HL-60/S4 (cell line): ENCODE results near the gene POLR2H.

Experiments
- in situ Hi-C: fragments of 300-500 bp; cut with MboI; formaldehyde crosslinking; loops from 2 replicates; pipeline ENCODE4 v1.14.3; 2022; ENCODE audit warnings: low sequenced_read_pairs

The POLR2H gene

DNA sequence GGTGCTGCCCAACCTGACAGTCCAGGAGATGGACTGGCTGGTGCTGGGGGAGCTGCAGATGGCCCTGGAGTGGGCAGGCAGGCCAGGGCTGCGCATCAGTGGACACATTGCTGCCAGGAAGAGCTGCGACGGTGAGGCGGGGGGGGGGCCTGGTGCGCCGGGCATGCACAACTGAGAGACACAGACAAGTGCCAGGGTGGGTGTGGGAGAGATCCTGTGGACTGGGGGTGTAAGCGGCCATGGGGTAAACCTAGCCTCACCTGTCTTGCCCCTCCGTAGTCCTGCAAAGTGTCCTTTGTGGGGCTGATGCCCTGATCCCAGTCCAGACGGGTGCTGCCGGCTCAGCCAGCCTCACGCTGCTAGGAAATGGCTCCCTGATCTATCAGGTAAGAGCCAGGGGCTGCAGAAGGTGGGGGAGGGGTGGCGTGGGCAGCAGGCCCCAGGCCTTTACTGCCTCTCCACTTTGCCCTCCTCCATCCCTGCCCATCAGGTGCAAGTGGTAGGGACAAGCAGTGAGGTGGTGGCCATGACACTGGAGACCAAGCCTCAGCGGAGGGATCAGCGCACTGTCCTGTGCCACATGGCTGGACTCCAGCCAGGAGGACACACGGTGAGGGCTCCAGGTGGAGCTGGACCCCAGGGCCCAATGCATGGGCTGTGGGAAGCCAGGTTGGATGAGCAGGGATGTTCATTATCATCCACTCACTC is 21.7 kb downstream of the POLR2H start:
- in situ Hi-C loops = no loop called here

DNA sequence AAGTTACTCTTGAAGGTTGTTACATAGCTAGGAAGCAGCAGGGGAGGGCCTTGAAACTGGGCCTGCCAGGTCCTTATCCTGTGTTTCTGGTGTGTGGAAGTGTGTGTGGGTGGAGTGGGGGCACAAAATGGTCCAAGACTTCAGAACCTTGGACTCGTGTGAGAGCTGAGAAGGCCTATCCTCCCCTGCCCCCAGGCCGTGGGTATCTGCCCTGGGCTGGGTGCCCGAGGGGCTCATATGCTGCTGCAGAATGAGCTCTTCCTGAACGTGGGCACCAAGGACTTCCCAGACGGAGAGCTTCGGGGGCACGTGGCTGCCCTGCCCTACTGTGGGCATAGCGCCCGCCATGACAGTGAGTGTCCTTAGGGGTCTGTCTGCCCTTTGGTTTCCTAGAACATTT is 22.8 kb downstream of the POLR2H start:
- in situ Hi-C loops = no loop called here

DNA sequence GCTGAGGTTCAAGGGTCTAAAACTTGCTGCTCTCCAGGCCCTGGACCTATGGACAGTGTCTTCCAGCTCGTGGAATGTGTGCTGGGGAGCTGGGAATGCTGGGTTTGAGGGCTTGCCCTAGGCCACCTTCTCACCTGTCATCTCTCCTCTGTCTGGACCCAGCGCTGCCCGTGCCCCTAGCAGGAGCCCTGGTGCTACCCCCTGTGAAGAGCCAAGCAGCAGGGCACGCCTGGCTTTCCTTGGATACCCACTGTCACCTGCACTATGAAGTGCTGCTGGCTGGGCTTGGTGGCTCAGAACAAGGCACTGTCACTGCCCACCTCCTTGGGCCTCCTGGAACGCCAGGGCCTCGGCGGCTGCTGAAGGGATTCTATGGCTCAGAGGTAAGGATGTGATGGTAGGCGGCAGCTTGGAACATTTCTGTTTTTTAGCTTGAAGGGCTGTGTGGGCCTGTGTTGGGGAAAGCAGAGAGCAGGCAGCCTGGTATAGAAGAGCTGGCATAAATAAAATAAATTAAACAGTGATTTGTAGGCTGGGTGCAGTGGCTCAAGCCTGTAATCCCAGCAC is 23.4 kb downstream of the POLR2H start:
- in situ Hi-C loops = no loop called here

DNA sequence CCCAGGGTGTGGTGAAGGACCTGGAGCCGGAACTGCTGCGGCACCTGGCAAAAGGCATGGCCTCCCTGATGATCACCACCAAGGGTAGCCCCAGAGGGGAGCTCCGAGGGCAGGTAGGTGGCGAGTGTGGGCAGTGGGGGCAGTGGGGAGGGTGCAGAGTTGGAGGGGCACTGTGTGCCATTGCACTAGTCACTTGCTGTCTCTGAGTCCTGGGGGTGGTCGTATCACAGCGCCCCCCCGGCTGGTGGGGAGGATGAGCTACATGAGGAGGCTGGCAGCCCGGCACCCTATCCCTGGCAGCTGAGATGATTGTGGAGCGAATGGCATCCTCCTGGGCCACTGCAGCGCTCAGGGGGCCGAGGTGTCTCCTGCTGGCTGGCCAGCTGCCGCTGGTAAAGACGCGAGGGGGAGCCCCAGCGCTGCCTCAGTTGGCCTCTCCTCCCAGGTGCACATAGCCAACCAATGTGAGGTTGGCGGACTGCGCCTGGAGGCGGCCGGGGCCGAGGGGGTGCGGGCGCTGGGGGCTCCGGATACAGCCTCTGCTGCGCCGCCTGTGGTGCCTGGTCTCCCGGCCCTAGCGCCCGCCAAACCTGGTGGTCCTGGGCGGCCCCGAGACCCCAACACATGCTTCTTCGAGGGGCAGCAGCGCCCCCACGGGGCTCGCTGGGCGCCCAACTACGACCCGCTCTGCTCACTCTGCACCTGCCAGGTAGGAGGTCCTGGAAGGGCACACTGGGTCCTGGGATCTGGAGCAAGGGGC is 24.7 kb downstream of the POLR2H start:
- in situ Hi-C loops = no loop called here

DNA sequence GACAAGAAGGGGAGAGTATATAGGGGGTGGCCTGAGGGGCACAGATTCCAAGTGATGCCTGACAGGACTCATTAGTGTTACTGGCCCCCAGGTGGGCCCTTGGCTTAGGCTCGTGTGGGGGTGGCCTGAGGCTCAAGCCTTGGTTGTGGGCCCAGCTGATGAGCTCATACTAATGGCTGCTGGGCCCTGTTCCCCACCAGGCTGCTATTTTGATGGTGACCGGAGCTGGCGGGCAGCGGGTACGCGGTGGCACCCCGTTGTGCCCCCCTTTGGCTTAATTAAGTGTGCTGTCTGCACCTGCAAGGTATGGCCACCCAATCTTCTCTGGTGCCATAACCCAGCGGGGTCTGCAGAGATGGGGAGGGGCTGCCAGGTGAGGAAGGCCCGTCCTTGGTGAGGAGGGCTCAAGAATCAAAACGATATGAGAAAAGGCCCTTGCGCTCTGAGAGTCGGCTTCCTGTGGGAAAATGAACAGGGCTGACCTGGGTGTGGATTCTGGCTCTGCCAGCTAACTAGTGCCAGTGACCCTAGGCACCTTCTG is 25.7 kb downstream of the POLR2H start:
- in situ Hi-C loops = no loop called here

DNA sequence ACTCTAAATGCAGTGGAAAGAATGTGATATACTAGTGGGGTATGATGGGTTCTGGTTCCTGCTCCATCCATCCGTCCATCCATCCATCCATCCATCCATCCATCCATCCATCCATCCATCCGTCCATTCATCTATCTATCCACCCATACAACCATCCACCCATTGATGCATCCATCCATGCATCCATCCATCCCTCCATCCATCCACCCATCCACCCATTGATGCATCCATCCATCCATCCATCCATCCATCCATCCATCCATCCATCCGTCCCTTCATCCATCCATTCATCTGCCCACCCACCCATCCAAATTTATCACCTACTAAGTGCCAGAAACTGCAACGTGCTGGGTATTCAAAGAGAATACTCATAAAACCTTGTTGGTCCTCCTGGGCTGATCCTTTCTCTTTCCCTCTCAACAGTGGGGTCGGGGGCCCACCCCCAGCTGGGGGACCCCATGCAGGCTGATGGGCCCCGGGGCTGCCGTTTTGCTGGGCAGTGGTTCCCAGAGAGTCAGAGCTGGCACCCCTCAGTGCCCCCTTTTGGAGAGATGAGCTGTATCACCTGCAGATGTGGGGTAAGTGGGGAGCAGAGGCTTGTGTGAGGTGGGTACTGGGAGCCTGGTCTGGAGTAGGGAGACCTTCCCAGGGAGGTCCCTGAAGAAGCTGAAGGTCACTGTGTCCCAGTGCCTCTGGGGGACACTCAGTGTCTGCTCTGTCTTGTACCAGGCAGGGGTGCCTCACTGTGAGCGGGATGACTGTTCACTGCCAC is 26.8 kb downstream of the POLR2H start:
- in situ Hi-C loops = no loop called here

DNA sequence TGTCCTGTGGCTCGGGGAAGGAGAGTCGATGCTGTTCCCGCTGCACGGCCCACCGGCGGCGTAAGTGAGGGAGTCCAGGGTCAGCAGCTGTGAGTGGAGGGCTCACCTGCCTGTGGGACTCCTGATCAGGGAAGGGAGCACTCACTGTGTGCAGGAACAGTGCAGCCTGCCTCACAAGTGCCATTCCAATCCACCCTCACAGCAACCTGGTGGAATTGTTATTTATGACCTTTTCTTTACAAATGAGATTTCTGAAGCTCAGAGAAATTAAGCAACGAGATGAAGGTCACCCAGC is 27.4 kb downstream of the POLR2H start:
- in situ Hi-C loops = no loop called here

DNA sequence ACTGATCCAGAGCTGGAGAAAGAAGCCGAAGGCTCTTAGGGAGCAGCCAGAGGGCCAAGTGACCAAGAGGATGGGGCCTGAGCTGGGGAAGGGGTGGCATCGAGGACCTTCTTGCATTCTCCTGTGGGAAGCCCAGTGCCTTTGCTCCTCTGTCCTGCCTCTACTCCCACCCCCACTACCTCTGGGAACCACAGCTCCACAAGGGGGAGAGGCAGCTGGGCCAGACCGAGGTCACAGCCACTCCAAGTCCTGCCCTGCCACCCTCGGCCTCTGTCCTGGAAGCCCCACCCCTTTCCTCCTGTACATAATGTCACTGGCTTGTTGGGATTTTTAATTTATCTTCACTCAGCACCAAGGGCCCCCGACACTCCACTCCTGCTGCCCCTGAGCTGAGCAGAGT is 27.9 kb downstream of the POLR2H start:
- in situ Hi-C loops = no loop called here

DNA sequence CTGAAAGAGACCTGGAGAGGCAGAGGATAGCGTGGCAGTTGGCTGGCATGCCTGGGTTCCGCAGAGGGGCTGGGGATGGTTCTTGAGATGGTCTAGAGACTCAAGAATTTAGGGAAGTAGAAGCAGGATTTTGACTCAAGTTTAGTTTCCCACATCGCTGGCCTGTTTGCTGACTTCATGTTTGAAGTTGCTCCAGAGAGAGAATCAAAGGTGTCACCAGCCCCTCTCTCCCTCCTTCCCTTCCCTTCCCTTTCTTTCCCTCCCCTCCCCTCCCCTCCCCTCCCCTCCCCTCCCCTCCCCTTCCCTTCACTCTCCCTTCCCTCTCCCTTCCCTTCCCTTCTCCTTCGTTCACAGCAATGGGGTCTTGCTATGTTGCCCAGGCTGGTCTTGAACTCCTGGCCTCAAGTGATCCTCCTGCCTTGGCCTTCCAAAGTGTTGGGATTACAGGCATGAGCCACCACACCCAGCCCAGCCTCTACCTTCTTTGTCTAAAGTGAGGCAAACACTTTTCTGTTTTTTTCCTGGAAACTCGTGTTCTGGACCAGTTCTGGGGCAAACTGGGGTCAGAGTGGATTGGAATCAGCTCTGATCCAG is 28.5 kb downstream of the POLR2H start:
- in situ Hi-C loops = no loop called here

DNA sequence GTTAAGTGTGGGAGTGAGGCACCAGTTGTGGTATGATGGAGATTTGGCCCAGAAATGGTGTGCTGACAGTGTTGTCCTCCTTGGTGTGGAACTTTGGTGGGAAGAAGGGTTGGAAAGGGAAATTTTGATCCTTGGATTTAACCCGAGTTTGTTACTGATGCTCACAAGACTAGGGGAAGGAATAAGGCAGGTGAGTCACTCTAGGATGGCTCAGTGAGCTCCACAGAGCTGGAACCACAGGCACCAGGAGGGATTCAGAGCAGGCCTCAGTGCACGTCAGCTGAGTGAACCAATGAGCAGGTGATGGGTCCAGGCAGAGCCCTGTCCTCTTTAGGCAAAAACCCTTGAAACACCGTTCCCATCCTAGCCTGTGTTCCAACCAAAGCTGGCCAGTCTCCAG is 29.8 kb downstream of the POLR2H start:
- in situ Hi-C loops = no loop called here

DNA sequence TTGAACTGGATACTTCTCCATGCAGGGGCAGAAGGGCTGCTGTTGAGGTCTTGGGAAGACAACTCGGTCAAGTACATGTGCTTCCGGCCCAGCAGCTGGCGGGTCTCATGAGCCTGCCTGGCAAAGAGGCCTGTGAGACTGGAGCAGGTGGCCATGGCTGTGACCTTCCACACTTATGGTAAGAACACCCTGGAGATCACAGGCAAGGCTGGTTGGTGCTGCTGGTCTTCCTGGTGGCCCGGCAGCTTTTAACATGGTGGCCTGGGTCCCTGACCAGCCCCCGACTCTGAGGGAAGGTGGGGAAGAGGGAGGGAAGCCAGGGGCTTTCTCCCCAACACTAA is 33.8 kb downstream of the POLR2H start:
- in situ Hi-C loops = no loop called here

DNA sequence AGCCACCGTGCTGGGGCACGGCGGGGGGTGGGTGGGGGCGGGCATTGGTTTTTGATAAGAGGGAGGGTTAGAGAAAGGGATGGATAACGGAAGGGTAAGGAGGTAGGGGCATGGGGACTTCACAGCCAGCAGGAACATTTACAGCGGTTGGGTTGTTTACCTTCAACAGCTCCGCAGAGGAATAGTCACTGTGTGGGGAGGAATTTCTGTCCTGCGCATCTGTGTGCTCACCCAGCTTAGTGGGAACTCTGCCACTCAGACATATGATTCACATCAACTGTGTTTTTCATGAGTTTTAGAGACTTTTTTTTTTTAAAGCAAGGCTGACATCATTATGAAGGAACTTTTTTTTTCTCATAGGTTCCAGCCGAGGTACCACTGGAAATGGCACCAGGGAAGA is 37.9 kb downstream of the POLR2H start:
- in situ Hi-C loops = no loop called here

DNA sequence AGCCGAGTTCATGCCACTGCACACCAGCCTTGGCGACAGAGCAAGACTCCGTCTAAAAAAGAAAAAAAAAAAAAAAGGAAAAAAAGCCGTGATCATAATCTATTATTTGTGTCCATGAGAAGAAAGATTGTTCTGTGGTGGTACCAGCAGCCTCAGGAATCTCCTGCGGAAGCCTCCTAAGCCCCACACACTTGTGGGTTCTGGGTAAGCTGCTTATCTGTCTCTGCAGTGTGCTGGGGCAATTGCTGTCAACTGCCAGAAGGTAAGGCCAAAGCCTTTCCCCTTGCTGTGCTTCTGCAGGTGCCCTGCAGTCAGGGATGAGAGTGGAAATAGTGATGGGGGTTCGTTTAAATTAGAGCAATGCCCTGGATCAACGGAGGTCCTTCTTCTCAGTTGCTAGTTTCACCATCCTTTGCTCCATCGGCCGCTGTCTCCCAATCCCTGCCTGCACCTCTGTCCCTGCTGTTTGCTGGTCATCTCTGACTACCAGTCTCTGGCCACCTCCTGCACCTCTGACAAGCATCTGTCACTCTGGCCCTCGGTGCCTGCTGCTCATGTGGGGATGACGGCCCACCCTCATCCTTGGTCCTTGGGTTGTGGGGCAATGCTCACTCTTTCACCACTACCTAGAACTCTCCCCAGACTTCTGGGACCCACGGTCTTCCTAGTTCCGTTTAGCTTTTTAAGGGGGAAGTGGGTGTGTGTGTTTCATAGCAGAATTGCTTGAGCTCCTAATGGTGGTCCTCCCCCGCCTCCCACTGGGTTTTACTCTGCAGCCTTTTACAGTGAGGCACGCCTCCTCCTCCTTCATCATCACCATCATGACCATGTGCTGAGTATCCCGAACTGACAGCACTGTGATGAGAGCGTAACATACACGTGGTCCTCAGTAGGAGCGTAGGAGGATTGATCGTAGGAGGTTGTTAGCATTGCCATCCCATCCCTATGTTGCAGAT is 43.8 kb downstream of the POLR2H start:
- in situ Hi-C loops = no loop called here

DNA sequence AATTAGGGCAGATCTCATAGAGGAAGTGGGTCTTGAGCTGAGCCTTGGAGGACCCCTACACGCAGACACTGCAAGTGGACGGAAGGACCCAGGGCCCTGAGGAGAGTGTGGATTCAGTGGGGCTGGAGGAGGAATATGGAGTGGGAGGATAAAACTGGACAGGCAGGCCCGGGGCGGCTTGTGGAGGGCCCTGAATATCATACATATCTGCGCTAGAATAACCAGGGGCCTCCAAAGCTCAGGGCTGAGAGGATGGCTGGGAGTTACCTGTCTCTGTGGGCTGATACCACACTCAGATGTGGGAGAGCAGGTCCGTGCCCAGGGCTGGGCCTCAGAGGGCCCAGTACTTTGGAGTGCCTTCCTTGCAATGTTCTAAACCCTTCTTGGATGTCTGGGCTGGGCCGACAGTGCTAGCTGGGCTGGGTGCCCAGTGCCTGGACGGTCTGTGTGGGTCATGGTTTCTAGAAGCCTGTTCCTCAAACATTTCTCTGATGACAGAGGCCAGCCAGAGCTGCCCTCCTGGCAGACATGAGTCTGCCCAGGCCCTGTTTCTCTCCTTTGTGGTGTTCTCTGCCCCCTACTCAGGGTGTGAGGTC is 47.9 kb downstream of the POLR2H start:
- in situ Hi-C loops = no loop called here

DNA sequence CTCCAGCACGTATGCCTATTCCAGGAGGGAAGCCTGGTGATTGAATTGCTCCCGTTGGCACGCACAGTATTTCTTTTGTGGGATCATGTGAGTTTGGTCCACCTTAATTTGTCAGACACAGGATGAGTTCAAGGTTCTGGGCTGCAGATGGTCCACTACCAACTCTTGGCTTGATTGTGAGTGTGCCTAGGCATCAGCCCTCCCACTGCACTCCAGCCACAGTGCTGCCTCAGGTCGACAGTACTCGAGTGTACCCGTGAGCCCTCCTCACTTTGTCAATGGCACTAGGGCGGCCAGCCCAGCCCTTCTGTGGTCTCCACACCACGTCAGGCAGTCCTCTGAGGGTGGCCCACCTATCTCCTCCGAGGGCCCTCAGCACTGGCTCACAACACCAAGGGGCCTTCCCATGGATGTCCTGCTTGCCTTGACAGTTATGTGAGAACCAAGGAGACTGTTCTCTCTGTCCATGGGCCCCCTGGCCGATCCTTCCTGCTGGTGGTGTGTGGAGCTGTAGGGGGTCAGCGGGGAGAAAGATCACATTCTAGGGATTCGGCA is 48.5 kb downstream of the POLR2H start:
- in situ Hi-C loops = no loop called here

DNA sequence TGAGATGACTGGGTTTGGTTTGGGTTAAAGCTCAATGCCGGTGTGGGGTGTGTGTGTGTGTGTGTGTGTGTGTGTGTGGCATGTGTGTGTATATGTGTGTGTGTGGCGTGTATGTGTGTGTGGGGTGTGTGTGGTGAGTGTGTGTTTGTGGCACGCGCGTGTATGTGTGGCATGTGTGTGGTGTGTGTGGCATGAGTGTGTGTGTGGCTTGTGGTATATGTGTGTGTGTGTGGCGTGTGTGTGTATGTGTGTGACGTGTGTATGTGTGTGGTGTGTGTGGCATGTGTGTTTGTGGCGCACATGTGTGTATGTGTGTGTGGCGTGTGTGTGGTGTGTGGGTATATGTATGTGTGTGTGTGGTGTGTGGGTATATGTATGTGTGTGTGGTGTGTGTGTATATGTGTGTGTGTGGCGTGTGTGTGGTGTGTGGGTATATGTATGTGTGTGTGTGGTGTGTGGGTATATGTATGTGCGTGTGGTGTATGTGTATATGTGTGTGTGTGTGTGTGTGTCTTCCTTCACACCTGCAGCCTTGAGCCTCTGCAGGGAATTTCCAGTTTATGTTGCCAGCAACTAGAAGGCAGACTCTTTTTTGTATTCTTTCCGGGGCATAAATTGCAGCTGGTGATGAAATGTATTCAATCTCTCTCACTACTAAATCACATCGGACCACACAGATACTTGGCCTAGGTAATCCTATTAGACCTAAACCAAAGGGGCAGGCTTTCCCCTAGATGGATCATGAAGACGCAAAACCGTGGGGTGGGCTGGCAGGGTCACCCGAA is 53.1 kb downstream of the POLR2H start:
- in situ Hi-C loops = no loop called here

DNA sequence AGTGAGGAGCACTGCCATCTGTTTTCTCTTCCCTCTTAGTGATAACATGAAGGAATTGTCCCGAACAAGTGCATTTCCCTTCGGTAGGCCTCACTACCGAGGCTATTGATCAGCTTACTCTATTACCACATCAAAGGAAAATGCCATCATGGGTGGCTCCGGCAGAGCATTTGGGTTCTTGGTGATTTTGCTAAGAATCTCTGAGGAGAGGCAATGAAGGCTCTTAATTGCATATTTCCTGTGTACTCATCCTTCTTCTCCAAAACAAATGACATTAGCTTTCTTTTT is 53.6 kb downstream of the POLR2H start:
- in situ Hi-C loops = no loop called here

DNA sequence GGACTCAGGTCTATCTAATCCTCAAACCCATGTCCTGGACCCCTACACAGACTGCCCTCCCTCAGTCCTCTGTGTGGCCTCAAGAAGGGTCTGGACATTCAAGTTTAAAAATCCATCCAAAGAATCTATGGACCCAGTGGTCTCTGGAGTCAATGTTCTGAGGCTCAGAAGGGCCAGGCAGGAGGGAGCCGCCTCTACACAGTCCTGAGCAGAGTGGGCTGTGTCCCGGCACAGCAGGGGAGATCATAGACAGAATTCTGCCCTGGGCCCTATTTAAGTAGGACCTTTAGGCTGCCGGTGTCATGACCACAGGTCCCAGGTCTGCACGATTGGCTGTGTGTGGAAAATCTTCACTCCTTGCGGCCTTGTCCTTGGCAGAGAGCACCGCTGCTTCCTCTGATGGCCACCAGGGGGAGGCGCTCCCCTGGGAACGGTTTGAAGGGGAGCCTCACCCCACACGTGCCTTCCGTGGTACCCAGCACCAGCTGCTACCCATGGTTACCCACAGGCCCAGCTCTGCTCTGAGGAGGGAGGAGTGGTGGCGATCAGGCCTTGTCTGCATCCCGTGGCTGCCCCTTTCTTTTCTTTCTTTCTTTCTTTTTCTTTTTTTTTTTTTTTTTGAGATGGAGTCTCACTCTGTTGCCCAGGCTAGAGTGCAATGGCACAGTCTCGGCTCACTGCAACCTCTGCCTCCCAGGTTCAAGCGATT is 56.3 kb downstream of the POLR2H start:
- in situ Hi-C loops = no loop called here
